HG02870 (cell line): ENCODE data around the gene KLF11.
"Not testable (repeated sequence)": the region's sequence is repeated elsewhere in the genome, so short reads cannot be mapped to it uniquely, and the experiment has no call there.

Experiments
- ATAC-seq: cut with Tn5 transposase; IDR thresholded peaks from one replicate; pipeline ENCODE4 v1.9.1; 2021; ENCODE audit warnings: mild to moderate bottlenecking, moderate library complexity; ENCODE audit not compliant: unreplicated experiment

Gene KLF11

GRCh38 chr2:10009271-10009810, 34.0 kb upstream of the KLF11 start:
- no peak for ATAC-seq

- no peak for ATAC-seq
Measured at GRCh38 chr2:10009811-10010781, 33.3 kb upstream of the KLF11 start.

GRCh38 chr2:10010861-10011605, 32.3 kb upstream of the KLF11 start:
- ATAC-seq, result not testable (repeated sequence)

DNA sequence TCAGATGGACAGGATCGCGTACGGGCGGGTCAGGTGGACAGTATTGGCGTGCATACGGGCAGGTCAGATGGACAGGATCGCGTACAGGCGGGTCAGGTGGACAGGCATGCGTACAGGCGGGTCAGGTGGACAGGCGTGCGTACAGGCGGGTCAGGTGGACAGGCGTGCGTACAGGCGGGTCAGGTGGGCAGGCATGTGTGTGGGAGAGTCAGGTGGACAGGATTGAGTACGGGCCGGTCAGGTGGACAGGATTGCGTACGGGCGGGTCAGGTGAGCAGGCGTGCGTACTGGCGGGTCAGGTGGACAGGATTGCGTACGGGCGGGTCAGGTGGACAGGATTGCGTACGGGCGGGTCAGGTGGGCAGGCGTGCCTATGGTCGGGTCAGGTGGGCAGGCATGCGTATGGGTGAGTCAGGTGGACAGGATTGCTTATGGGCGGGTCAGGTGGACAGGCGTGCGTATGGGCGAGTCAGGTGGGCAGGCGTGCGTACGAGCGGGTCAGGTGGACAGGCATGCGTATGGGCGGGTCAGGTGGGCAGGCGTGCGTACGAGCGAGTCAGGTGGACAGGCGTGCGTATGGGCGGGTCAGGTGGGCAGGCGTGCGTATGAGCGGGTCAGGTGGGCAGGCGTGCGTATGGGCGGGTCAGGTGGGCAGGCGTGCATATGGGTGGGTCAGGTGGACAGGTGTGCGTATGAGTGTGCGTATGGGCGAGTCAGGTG, 31.6 kb upstream of the KLF11 start:
- ATAC-seq, result not testable (repeated sequence)

GRCh38 chr2:10012366-10012962, 30.9 kb upstream of the KLF11 start:
- ATAC-seq, result not testable (repeated sequence)

GRCh38 chr2:10012963-10013461, 30.3 kb upstream of the KLF11 start:
- no peak for ATAC-seq

GRCh38 chr2:10013651-10014417, 29.5 kb upstream of the KLF11 start:
- not testable (repeated sequence) for ATAC-seq

GRCh38 chr2:10014418-10015190, 28.7 kb upstream of the KLF11 start:
- ATAC-seq, result no peak

DNA sequence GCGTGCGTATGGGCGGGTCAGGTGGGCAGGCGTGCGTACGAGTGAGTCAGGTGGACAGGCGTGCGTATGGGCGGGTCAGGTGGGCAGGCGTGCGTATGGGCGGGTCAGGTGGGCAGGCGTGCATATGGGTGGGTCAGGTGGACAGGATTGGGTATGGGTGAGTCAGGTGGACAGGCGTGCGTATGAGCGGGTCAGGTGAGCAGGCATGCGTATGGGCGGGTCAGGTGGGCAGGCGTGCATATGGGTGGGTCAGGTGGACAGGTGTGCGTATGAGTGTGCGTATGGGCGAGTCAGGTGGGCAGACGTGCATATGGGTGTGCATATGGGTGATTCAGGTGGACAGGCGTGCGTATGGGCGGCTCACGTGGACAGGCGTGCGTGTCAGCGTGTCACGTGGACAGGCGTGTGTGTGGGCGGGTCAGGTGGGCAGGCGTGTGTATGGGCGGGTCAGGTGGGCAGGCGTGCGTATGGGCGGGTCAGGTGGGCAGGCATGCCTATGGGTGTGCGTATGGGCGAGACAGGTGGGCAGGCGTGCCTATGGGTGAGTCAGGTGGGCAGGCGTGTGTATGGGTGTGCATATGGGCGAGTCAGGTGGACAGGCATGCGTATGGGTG, 27.9 kb upstream of the KLF11 start:
- ATAC-seq, result not testable (repeated sequence)

- ATAC-seq, result no peak
Measured at GRCh38 chr2:10016001-10016801, 27.1 kb upstream of the KLF11 start.

DNA sequence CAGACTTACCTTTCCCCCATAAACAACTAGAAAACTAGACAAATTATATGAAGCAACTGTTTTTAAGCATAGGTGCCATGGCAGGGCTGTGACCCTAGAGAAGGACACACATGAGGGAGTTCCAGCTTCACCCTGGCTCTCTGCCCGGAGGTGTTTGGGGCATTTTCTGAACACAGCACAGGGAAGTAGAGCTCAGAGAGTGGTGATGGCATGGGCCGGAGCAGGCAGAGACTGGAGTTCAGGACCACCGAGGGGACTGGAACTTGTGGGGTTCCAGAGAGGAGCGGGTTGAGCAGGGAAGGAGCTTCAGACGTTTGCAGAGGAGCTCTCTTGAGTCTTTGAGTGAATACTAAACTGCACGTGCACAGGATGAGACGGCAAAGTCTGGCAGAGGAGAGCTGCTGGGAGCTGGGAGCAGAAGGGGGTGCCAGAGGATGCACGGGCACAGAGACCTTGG, 26.5 kb upstream of the KLF11 start:
- ATAC-seq, result no peak

DNA sequence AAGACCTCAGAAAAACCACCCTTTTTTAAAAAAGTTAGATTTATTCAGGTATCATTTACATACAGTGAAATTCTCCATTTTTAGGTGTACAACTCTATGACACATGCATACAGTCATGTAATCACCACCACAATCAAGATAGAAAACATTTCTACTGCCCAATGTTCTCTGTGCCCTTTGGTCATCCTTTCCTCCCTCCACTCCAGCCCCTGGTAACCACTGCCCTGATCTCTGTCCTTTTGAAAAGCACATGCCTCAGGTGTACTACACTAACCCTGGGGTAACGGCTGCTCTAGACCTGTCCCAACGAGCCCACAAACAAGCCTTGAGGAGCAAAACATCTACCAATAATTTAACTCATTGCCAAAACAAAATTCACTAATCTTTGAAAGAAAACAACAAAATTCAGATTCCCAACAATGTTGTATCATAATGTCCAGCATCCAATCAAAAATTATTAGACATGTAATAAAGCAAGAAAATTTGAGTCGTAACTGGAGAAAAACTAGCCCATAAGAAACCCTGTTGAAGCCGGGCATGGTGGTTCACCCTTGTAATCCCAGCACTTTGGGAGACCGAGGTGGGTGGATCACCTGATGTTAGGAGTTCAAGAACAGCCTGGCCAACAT, 25.9 kb upstream of the KLF11 start:
- ATAC-seq, result no peak

DNA sequence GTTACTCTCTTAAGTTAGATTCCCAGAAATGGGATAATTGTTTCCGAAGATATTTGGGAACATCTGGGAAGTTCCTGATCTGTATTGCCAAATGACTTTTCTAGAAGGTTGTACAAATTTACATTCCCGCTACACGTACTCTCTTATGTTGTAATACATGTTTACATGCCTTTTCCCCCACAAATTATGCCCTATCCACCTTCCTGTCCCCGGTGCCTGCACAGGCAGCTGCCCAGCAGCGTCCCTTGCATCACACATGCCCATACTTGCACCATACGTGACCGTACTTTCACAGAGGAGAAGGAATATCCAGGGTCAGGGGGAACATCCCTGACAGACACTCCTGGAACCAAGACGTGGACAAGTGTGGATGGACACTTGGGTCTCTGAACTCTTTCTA, 24.2 kb upstream of the KLF11 start:
- no peak for ATAC-seq

- no peak for ATAC-seq
Measured at GRCh38 chr2:10019602-10020400, 23.5 kb upstream of the KLF11 start.

GRCh38 chr2:10022041-10022421, 21.3 kb upstream of the KLF11 start:
- ATAC-seq, result no peak

DNA sequence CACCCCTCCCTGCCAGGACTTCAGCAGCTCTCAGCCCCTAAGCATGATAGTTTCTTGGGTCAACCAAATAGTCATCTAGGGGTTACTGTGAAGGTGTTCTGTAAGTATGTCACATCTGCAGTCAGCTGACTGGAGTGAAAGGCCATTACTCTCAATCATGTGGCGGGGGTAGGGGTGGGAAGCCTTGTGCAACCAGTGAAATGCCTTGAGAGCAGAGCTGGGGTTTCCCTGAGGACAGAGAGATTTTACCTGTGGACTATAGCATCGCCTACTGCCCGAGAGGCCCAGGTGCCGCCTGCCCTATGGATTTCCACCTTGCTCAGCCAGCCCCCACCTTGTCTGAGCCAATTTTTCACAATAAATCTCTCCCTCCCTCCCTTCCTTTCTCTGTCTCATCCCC, 20.9 kb upstream of the KLF11 start:
- no peak for ATAC-seq
